ENCODE measurements around the gene TIMP2. TPM values are rescaled to one million over a fixed set of nuclear protein-coding genes. Genes with fewer than 3 reads are reported as not detected.
"Not testable (repeated sequence)": the region's sequence is repeated elsewhere in the genome, so short reads cannot be mapped to it uniquely, and the experiment has no call there.

The TIMP2 gene
- total RNA-seq, 1 donor from 2014 or later = 2.3 TPM

- intact Hi-C loops (cut with micrococcal nuclease) = no loop called here
Observed at GRCh38 chr17:78957128-78957527, 31.9 kb upstream of the TIMP2 start.

- intact Hi-C loops (cut with micrococcal nuclease) = no loop called here
Observed at GRCh38 chr17:78956254-78956653, 31.1 kb upstream of the TIMP2 start.

DNA sequence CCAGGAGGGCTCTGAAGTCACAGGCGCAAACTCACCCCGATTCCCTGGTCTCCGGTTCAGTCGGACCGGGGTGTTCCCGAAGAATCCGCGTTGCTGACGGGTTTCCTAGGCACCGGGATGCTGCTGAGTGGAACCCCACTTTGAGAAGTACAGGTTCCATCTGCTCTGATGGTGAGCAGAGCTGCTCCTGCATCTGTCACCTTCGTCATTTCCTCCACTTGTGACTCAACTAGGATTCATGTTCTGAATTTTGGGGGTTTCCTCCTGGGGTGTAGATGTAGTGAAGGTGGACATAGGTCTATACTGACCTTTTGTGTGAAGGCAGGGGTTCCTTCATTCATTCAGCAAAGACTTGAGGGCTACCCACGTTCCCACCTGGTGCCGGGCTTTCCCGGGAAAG is 29.5 kb upstream of the TIMP2 start:
- intact Hi-C loops (cut with micrococcal nuclease) = no loop called here

DNA sequence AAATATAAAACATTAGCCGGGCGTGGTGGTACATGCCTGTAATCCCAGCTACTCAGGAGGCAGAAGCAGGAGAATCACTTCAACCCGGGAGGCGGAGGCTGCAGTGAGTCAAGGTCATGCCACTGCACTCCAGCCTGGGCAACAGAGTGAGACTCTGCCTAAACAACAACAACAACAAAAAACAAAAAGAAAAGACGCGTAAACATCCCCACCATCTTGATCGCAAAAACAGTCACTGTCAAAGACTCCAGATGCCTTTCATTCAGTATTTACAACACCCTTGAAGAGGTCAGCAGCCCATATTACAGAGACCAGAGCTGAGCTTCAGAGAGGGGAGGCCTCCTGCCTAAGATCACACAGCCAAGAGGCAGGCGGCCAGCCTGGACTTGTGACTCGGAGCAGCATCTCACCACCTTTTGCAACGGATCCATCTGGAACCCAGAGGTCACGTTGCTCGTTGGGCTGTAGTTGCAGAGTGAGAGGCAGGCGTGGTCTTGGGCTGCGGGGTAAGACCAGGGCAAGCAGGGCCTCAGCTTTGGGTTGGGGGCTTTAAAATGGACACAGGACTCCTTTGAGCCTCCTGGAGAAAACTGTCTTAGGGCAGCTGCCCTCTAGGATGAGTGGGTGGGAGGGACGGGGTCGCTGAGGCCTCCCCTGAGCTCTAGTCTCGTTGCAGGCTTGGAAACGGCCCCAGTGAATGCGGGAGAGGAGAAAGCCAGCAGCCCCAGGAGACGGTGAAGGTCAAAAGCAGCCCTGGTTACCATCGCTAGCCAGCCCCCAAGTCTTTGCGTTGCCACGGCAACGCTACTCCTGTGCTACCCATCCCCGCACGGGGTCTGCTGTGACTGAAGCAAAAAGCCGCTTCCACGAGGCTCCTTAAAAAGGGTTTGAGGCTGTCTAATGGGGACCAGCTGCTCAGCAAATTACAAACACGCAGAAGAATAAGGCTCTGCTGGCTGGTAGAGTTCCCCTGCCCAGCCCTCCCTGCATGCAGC is 28.5 kb upstream of the TIMP2 start:
- intact Hi-C loops (cut with micrococcal nuclease) = no loop called here

DNA sequence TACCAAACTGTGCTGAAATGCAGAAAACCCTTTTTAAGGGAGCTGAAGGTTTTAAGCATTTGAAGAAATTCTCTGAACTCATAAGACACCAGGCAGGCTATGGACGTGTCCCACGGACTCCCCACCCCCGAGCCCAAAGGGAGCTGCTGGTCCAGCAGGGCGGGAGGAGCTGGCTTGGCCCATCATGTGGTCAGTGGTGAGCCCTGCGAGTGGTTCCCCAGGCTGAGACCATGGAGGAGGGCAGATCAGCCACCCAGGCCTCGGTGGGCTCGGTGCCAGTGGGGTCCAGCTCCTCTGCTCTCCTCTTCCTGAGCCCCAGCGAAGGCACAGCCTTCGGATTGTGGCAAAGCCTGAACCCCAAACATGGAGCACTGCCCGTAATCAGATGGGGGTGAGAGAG is 27.5 kb upstream of the TIMP2 start:
- intact Hi-C loops (cut with micrococcal nuclease) = no loop called here

DNA sequence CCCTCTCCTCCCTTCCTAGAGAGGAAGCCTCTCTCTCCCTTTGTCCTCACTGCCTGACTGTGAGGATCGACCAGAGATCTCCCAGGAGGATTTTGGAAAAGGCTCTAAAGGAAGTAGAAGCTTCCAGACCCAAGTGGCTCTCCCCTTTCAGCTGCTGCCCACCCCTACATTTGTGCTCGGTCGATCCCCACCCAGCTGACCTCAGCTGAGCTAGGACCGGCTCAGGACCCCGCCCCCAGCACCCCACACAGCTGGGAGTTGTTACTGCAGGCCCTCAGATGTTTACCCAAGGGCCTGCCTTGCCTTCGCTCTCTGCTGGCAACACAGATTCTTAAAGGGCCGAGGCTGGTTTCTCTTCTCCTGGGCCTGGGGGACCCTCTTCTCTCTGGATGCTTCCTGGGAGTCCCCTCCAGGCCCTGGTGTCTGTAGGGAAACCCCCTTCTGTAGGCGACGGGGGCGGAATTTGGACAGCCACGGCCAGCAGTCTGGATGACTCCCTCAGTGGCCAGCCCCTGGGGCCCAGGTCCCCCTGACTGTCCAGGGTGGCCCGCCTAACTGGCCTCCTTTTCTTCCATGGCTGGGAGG is 26.9 kb upstream of the TIMP2 start:
- intact Hi-C loops (cut with micrococcal nuclease) = no loop called here

- intact Hi-C loops (cut with micrococcal nuclease) = no loop called here
Observed at GRCh38 chr17:78950870-78951269, 25.7 kb upstream of the TIMP2 start.

GRCh38 chr17:78947235-78948149 is 22.3 kb upstream of the TIMP2 start:
- intact Hi-C loops (cut with micrococcal nuclease) = no loop called here

DNA sequence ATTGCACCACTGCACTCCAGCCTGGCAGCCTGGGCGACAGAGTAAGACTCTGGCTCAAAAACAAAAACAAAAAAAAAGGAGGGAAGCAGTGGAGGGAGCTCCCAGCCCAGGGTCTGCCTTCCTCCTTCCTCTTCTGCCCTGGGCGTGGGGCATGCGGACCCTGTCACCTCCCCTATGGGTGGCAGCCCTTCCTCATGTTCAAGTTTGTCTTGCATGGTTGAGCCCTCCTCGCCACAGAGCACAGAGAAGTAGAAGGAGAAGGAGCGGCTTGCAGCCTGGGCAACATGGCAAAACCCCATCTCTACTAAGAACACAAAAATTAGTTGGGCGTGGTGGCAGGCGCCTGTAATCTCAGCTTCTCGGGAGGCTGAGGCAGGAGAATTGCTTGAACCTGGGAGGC is 21.4 kb upstream of the TIMP2 start:
- intact Hi-C loops (cut with micrococcal nuclease) = no loop called here

DNA sequence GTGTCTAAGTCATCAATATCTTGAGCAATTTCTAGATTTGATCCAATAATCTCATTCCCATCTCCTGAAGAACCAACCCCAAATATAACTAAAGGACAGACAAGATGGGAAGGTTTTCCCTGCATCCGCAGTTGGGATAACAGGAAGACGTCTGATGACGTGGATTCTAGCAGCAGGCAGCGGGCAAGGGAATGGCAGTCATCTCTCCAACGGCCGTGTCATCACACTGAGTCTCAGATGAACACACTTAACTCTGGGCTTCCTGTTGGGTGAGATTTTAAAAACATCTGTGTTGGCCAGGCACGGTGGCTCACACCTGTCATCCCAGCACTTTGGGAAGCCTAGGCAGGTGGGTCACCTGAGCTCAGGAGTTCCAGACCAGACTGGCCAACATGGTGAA is 20.9 kb upstream of the TIMP2 start:
- intact Hi-C loops (cut with micrococcal nuclease) = no loop called here

- intact Hi-C loops (cut with micrococcal nuclease) = not testable (repeated sequence)
Observed at GRCh38 chr17:78945455-78945854, 20.3 kb upstream of the TIMP2 start.

DNA sequence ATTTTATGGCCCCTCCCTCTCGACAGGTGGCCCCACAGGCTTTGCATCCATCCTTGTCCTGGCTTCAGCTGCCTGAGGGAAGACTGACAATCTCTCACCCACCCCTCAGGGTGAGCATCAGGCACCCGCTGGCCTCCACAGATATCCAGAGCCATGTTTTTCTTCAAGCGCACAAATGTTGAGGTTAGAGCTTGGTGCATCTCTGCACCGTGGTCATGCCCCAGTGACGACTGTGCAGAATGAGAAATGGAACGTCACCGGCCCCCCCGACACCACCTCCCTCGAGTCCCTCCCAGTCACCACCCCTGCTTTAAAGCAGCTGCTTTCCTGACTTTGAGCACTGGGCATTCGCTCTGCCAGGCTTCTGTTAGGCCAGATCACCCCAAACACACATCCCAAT is 19.8 kb upstream of the TIMP2 start:
- intact Hi-C loops (cut with micrococcal nuclease) = no loop called here

- intact Hi-C loops (cut with micrococcal nuclease) = no loop called here
Observed at GRCh38 chr17:78944026-78944425, 18.8 kb upstream of the TIMP2 start.

DNA sequence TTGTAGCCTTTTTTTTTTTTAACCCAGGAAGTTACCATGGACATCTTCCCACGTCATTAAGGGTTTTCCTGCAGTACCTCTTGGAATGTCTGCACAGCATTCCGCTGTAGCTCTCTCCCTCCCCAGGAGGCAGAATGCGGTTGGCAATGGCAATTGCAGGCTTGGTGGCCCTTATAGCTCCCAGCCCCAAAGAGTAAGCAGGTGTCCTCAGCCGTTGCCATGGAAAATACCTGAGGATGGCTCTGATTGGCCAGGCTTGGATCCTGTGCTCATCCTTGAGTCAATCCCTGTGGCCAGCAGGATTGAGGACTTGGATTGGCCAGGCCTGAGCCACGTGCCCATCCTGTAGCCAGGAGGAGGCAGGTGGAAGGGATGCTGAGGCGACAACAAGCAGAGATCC is 15.5 kb upstream of the TIMP2 start:
- intact Hi-C loops (cut with micrococcal nuclease) = no loop called here

- intact Hi-C loops (cut with micrococcal nuclease) = no loop called here
Observed at GRCh38 chr17:78940258-78940657, 15.1 kb upstream of the TIMP2 start.

DNA sequence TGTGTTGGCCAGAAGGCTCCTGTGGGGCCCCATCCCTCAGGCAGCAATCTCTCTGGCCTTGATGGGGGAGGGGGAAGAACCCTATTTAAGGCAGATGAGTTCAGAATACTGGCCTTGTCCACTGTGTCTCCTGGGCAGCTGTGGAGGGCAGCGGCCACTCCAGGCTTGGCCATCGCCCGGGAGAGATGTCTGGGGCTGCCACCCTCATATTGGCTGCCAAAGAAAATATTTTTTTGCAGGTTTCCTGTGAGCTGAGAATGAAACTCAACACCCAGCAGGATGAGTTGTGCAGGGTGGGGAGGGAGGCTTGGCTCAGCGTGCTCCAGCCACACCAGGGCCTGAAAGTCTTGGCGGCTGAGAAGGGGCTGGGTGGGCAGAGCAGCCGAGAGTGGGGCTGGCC is 14.4 kb upstream of the TIMP2 start:
- intact Hi-C loops (cut with micrococcal nuclease) = no loop called here

GRCh38 chr17:78937561-78937960 is 12.4 kb upstream of the TIMP2 start:
- intact Hi-C loops (cut with micrococcal nuclease) = no loop called here

DNA sequence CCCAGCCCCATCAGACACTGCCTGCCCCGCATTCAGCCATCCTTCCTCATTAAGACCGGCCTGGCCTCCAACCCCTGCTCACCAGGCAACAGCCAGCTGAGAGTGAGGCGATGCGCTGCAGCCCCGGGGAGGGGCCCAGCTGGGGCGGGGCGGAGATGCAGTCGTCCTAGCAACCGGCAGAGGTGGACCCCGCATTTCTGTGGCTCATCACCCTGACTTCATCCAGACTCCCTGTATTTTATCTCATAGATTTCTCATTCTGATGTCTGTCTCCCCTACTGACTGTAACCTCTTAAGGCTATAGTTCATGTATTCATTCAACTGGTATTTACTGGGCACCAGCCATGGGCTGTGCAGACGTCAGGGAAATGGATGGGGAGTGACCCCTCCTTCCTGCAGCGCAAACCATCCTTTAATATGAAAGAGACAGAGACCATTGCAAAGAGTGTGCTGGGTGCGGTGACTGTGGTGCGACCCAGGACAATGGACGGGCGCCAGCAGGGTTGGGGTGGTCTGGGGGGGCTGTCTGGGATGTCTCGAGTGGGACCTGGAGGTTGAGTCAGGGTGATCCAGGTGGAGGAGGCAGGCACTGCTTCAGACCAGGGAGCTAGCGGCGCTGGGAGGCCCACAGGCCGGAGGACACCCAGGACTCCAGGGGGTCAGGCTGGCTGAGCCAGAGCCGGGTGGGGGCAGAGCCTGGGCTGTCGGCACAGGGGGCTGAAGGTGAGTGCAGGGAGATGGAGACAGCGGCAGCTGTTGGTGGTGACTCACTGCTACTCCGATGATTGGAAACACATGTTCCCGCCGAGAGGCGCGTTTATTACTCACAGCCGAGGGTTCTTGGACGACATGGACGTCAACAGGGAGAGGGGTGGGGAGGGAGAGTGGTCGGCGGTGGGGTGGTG is 10.5 kb upstream of the TIMP2 start:
- intact Hi-C loops (cut with micrococcal nuclease) = no loop called here

DNA sequence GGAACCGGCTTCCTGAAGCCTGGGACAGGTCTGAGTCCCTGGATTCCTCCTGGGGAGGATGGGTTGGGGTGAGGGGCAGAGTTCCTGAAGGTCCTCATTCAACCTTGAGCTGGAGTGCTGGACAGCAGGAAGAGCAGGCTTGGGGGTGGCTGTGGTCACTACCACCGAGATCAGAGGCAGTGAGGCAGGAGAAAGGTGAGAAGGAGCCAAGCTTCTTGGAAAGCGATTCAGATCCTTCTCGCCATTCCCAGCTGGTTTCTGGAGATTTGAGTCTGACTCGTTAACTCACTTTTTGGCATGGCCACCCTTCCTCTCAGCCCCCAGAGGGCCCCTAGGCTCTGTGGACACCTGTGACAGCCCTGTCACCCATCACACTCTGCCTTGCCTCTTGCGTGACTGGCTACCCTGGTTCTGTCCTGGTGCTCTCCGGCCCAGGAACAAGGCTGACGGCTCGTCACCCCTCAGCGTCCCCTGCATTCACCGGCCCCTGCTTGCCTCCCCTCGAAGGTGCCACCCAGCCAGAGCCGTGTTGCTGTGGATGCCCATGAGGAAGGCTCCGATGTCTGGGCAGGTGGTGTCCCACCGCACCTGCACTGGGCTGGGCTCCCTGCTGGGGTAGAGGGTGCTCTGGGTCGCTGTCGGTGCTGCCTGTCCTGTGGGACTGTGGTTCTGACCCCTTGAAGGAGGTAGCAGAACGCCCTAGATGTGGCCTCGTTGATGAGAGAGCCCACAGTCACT is 9.7 kb upstream of the TIMP2 start:
- intact Hi-C loops (cut with micrococcal nuclease) = no loop called here

DNA sequence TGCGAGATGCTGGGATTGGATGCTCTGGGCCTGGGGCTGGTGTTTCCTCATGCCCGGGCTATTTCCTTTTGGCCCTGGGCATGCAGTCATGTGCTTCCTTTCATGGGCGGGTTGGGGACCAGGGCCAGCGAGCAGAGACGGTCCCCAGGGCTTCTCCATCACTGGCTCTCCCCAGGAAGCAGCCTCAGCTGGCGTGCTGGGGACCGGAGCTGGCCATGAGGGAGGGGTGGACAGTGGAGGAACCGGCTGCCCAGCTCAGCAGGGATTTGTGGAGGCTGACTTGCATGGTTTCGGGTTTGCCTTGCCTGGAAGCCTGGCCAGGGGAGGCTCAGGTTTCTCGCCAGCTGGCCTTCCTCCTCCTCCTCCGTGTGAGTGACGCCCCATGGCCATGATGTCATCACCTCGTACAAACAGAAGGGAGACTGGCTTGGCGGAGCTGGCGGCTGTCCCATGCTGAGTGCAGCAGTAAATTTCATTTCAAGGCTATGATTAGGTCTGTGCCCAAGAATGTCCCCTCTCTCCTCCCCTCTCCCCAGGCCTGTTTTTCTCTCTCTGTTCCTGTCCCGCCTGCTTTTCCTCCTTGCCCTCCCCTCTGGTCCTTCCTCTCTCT is 8.9 kb upstream of the TIMP2 start:
- intact Hi-C loops (cut with micrococcal nuclease) = no loop called here

All from T-helper 1 cell treated with Interleukin-12 subunit alpha and Interleukin-12 subunit beta and Interleukin-4 antibody, amounts not matched to agents 30 ng/mL and 1 ng/mL, for 36 hours (primary cell).